Ovary (tissue), 9 donors: ENCODE results near the gene IGSF10. TPM values are rescaled to one million over a fixed set of nuclear protein-coding genes. Genes with fewer than 3 reads are reported as not detected.

Experiments
- DNase-seq, 5 donors: peaks; one replicate each; pipeline ENCODE4 v3.0.0-alpha.2; 2019 to 2020
- H3K27ac ChIP-seq, 2 donors: fragments of 200-600 bp; one replicate each; pipeline versions ENCODE4 v1.5.1 to v1.8.0; 2019 to 2022
- H3K27me3 ChIP-seq: fragments of 200-600 bp; one replicate; pipeline ENCODE4 v1.8.0; 2022
- H3K36me3 ChIP-seq: fragments of 200-600 bp; sonication (generic); one replicate; pipeline ENCODE4 v1.5.1; 2019
- H3K4me1 ChIP-seq: one replicate; pipeline ENCODE4 v1.8.1; 2013; ENCODE audit warnings: mild to moderate bottlenecking, moderate library complexity; ENCODE audit not compliant: insufficient read depth
- H3K4me3 ChIP-seq: fragments of 200-600 bp; sonication (generic); one replicate; pipeline ENCODE4 v1.5.1; 2017
- H3K9me3 ChIP-seq, 2 donors: fragments of 200-600 bp in 1 of 2; sonication (generic) in 1 of 2; one replicate each; pipeline versions ENCODE4 v1.5.1 to v1.8.1; 2013 to 2019; ENCODE audit warnings: mild to moderate bottlenecking in 1 of 2, moderate library complexity in 1 of 2
- EP300 ChIP-seq: sonication (generic); formaldehyde crosslinking; IDR thresholded peaks from one replicate; pipeline ENCODE4 v1.6.1; 2017; ENCODE audit warnings: antibody characterized with exemption
- POLR2A ChIP-seq: fragments of 450-650 bp; IDR thresholded peaks from one replicate; pipeline ENCODE4 v1.6.1; 2017; ENCODE audit warnings: antibody characterized with exemption, mild to moderate bottlenecking, moderate library complexity
- WGBS, 3 donors: extraction: QIAGEN DNeasy Blood & Tissue Kit in 1 of 3; methylation state at CpG; one replicate each; pipeline versions ENCODE4 v1.1.5 to v1.1.7; 2013 to 2017; 5-methylcytosine and 5-hydroxymethylcytosine counted together
- intact Hi-C, 4 donors: fragments of 100-400 bp; cut with DNase I; formaldehyde crosslinking; loops; one replicate each; pipeline versions ENCODE4 v1.11.0 to v1.15.1; 2022 to 2023
- polyA plus RNA-seq, 2 donors: library from polyadenylated mRNA; stranded (reverse); fragments of 200-250 nt in 1 of 2; fragments of 350-450 nt in 1 of 2; fragmentation: Illumina TruSeq in 1 of 2; extraction: RNeasy Lipid Tissue Mini Kit (QIAGEN cat#74804) in 1 of 2; gene quantifications; one replicate each; pipeline ENCODE4 v1.2.3, GENCODE V29; 2013 to 2014
- total RNA-seq, 7 donors: library from RNA; depleted of rRNA in 2 of 7; stranded (reverse); fragments of >200 nt in 2 of 7; fragmentation: NEBNext Ultra II Directional in 3 of 7; extraction: Animal tissue kit (Norgen Biotek cat#: 25700) in 3 of 7; gene quantifications; one replicate each; pipeline versions ENCODE4 v1.1.0 to v1.2.4, GENCODE V29; 2016 to 2023
- TF ChIP-seq, protein P1 (sequence below), 3 donors: fragments of 450-650 bp in 2 of 3; fragments of 200-600 bp in 1 of 3; IDR thresholded peaks; one replicate each; pipeline versions ENCODE4 v1.5.1 to v1.8.0; 2016 to 2022; ENCODE audit warnings: antibody characterized with exemption in 3 of 3, mild to moderate bottlenecking in 1 of 3
- donor health status: DM: no; HTN: no; CAD: no; lungs with moderate emphysema.
- donor health status: DM: no; HTN: no; CAD: no.
- donor health status: Bipolar disorder and iron deficiency.
- donor health status: DM: yes; HTN: yes; CAD: no.
- donor health status: DM: no; HTN: no; CAD: no.
- donor health status: DM: yes; HTN: yes; CAD: no.

Gene IGSF10
- total and polyA plus RNA-seq, 9 donors: 12.1 to 59.5 (median 34.3) TPM

DNA sequence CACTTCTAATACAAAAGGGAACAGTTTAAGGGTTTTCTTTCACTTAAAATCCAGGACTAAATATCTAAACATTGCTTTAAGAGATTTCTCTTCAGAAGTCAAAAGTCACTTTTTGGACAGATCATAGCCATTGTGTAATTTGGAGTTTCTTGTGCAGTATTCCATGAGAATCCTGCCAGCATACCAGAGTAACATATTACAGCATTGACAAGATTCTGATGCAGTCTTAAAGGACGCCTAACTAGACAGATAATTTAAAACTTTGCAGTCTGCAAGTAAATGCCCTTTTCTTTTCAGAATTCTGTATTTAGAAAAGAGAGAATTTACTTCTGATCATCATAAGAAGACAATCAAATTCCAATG lies 17.5 kb upstream of the IGSF10 start:
- intact Hi-C loops: no loop called here
- H3K4me1 ChIP-seq: peaks cover 6% of the 10 kb centered on the region
- no peak for TF ChIP-seq EP300
- TF ChIP-seq POLR2A: no peak
- TF ChIP-seq, protein P1, sequence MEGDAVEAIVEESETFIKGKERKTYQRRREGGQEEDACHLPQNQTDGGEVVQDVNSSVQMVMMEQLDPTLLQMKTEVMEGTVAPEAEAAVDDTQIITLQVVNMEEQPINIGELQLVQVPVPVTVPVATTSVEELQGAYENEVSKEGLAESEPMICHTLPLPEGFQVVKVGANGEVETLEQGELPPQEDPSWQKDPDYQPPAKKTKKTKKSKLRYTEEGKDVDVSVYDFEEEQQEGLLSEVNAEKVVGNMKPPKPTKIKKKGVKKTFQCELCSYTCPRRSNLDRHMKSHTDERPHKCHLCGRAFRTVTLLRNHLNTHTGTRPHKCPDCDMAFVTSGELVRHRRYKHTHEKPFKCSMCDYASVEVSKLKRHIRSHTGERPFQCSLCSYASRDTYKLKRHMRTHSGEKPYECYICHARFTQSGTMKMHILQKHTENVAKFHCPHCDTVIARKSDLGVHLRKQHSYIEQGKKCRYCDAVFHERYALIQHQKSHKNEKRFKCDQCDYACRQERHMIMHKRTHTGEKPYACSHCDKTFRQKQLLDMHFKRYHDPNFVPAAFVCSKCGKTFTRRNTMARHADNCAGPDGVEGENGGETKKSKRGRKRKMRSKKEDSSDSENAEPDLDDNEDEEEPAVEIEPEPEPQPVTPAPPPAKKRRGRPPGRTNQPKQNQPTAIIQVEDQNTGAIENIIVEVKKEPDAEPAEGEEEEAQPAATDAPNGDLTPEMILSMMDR (IDR thresholded peaks at IDR 0.05): no peak
- H3K27ac ChIP-seq: no peak overlapping the region
- no peaks in the 10 kb centered on the region for H3K36me3 ChIP-seq
- H3K27me3 ChIP-seq: no peaks in the 10 kb centered on the region
- WGBS, 3 donors: 34 to 53% (median 35%) methylated on average over 1 of the region's 1 CpG
- no peak for DNase-seq
- no peak overlapping the region for H3K4me3 ChIP-seq
- no peaks in the 10 kb centered on the region for H3K9me3 ChIP-seq

GRCh38 chr3:151477591-151478334 lies 16.9 kb upstream of the IGSF10 start:
- peaks cover 6% of the 10 kb centered on the region for H3K4me1 ChIP-seq
- 52 to 63% (median 54%) methylated on average over 2 of the region's 2 CpGs for WGBS, 3 donors

GRCh38 chr3:151476344-151477018 lies 15.6 kb upstream of the IGSF10 start:
- H3K4me1 ChIP-seq: peaks cover 6% of the 10 kb centered on the region

More at GRCh38 chr3:151477591-151478334, 16.9 kb upstream of the IGSF10 start:
- Histone ChIP-seq H3K4me3 (no peak overlapping the region), H3K27me3 (no peaks in the 10 kb centered on the region), H3K36me3 (no peaks in the 10 kb centered on the region), H3K27ac (no peak overlapping the region), H3K9me3 (no peaks in the 10 kb centered on the region)
- intact Hi-C loops: no loop called here
- no peak for DNase-seq
- no peak for TF ChIP-seq EP300
- TF ChIP-seq POLR2A: no peak
- TF ChIP-seq, protein P1 (IDR thresholded peaks at IDR 0.05): no peak

GRCh38 chr3:151468284-151468917 lies 7.5 kb upstream of the IGSF10 start:
- H3K4me3 ChIP-seq: no peak overlapping the region
- H3K4me1 ChIP-seq: no peaks in the 10 kb centered on the region
- H3K27ac ChIP-seq: no peak overlapping the region
- WGBS, 3 donors: 65 to 72% (median 66%) methylated on average over 9 of the region's 9 CpGs
- TF ChIP-seq, protein P1 (IDR thresholded peaks at IDR 0.05): peak; percentile 15 to 36 (median 29)
- TF ChIP-seq EP300 (no peak), POLR2A (no peak)
- no peak for DNase-seq
- H3K27me3 ChIP-seq: no peaks in the 10 kb centered on the region
- H3K9me3 ChIP-seq: no peaks in the 10 kb centered on the region
- intact Hi-C loops: no loop called here
- H3K36me3 ChIP-seq: no peaks in the 10 kb centered on the region

More at GRCh38 chr3:151476344-151477018, 15.6 kb upstream of the IGSF10 start:
- Histone ChIP-seq H3K27me3 (no peaks in the 10 kb centered on the region), H3K9me3 (no peaks in the 10 kb centered on the region), H3K4me3 (no peak overlapping the region), H3K27ac (no peak overlapping the region), H3K36me3 (no peaks in the 10 kb centered on the region)
- TF ChIP-seq POLR2A (no peak), EP300 (no peak)
- TF ChIP-seq, protein P1 (IDR thresholded peaks at IDR 0.05): no peak
- 87 to 93% (median 90%) methylated on average over 7 of the region's 7 CpGs for WGBS, 3 donors
- no peak for DNase-seq
- intact Hi-C loops: no loop called here
